Stimulated activated CD4-positive, alpha-beta T cell treated with anti-CD3 and anti-CD28 coated beads, Interleukin-15, amount 100 ng/mL, for 48 hours (primary cell): ENCODE results near the gene ST6GALNAC2.
"Not testable (repeated sequence)": the region's sequence is repeated elsewhere in the genome, so short reads cannot be mapped to it uniquely, and the experiment has no call there.

ENCODE experiments used
- DNase-seq, 2 donors: peaks; one replicate each; pipeline ENCODE4 v3.0.0-alpha.2; 2020; ENCODE audit warnings: low read depth in 2 of 2

The ST6GALNAC2 gene

DNA sequence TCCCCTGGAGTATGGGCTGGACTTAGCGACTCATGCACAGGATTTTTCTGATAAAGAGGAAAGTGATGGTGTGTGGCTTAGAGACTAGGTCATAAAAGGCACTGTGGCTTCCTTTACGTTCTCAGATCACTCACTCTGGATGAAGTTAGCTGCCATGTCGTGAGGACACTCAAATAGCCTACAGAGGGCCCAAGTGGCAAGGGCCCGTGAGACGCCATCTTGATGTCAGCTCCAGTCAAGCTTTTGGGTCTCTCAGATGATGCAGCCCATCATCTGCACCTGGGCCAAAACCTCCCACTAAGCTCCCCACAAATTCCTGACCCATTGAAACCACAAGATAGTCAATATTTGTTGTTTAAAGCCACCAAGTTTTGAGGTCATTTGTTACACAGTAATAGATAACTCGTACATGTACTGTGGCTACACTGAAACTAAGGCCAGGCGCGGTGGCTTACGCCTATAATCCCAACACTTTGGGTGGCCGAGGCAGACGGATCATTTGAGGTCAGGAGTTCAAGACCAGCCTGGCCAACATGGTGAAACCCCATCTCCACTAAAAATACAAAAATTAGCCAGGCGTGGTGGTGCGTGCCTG is 14.7 kb downstream of the ST6GALNAC2 start:
- no peak for DNase-seq

GRCh38 chr17:76570457-76570856 is 15.2 kb downstream of the ST6GALNAC2 start:
- no peak for DNase-seq

- no peak for DNase-seq
Observed at GRCh38 chr17:76569607-76570279, 15.9 kb downstream of the ST6GALNAC2 start.

DNA sequence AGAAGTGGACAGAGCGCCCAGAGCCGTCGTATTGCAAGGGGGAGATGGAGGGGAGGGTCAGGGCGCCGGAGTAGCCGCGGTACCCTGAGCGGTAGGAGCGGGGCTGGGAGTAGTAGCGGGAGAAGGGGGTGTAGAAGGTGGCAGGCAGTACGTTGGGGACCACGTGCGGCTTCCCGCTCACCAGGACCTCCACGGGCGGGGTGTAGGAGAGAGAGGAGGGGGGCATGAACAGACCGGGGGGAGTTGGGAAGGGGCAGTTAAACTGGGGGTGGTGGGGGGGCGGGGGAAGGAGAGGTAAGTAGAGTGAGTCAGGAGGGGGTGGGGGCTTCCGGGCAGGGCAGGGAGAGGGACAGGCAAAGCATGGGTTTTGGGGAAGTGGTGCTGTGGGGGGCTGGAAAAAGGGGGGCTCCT is 16.8 kb downstream of the ST6GALNAC2 start:
- DNase-seq: no peak

GRCh38 chr17:76567634-76568432 is 17.8 kb downstream of the ST6GALNAC2 start:
- no peak for DNase-seq

GRCh38 chr17:76566988-76567431 is 18.6 kb downstream of the ST6GALNAC2 start:
- DNase-seq: no peak

- DNase-seq: no peak
Observed at GRCh38 chr17:76566613-76566943, 19.1 kb downstream of the ST6GALNAC2 start.

GRCh38 chr17:76565728-76566612 is 19.7 kb downstream of the ST6GALNAC2 start:
- DNase-seq: no peak

GRCh38 chr17:76564991-76565727 is 20.5 kb downstream of the ST6GALNAC2 start:
- DNase-seq: not testable (repeated sequence)

- not testable (repeated sequence) for DNase-seq
Observed at GRCh38 chr17:76563359-76563758, 22.3 kb downstream of the ST6GALNAC2 start.

DNA sequence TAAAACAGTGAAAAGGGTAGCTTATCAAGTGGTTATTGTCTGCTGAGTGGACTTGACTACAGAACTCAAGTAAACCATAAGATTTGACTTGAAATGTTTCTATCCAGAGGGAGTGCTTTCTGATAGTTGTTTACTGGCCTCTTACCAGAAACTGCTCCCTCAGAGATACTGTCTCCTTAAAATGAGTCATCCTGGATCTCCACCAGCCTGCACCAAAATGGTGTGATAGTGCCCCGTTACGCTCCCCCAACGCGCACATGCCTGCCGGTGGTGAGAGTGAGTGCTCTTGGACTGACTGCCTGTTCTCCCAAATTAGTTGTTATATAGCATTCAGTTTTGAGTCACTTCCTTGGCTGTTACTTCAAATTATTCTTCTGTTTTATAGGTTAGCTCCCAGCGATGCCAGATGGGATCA is 22.9 kb downstream of the ST6GALNAC2 start:
- DNase-seq: no peak

DNA sequence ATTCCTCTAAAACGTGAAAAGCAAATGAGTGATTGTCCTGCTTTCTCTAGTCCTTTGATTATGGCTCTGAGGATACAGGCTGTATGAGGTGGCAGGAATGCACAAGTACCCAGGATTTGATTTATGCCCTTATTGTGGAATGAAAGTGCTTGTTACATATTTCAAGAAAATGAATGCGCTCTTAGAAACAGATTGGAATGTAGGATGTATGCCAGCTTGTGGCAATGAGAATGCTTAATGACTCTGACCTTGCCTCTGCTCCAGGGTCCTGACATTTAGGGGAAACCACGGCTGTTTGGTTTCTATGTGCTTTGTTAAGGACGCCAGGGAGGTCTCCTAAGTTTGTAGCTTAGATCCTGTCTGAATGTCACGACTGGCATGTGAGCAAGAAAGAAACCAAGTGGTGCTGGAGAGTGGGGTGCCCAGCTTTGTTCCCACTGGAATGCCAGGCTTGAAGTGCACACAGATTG is 23.8 kb downstream of the ST6GALNAC2 start:
- DNase-seq: no peak

- no peak for DNase-seq
Observed at GRCh38 chr17:76561332-76561731, 24.3 kb downstream of the ST6GALNAC2 start.

DNA sequence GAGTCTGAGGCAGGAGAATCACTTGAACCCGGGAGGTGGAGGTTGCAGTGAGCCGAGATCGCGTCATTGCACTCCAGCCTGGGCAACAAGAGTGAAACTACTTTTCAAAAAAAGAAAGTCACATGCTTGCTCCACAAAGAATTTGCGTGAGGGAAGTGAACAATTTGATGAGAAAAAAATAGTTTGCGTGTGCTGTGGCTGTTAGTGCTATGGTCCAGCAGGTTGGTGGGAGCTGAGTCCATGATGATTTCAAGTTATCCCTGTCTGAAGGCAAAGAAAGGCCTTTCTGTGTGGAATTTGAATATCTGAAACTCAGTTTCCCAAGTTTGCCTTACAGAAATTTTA is 24.8 kb downstream of the ST6GALNAC2 start:
- no peak for DNase-seq

DNA sequence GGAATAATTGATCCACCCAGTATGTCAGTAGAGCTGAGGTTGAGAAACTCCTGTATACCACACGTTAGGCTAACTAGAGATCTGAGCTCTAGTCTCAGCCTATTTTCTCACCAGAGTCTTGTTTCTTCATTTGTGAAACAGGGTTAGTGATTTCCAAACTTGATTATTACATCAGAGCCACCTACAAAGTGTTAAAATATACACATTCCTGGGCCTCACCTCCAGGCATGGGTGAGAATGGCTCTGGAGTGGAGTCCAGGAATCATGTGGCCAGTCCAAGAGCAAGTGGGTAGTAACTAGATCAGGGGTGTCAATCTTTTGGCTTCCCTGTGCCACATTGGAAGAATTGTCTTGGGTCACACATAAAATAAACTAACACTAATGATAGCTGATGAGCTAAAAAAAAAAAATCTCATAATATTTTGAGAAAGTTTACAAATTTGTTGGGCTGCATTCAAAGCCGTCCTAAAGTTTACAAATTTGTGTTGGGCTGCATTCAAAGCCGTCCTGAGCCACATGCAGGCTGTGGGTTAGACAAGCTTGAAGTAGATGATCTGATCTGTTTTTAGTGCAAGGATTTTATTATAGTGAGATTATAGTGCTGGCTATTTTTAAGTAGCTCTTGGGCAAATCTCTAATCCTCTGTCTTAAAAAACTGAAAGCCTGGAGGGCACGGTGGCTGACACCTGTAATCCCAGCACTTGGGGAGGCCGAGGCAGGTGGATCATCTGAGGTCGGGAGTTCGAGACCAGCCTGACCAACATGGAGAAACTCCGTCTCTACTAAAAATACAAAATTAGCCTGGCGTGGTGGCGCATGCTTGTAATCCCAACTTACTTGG is 25.4 kb downstream of the ST6GALNAC2 start:
- no peak for DNase-seq

GRCh38 chr17:76559460-76559859 is 26.2 kb downstream of the ST6GALNAC2 start:
- DNase-seq: not testable (repeated sequence)

- no peak for DNase-seq
Observed at GRCh38 chr17:76558198-76559095, 27.2 kb downstream of the ST6GALNAC2 start.

DNA sequence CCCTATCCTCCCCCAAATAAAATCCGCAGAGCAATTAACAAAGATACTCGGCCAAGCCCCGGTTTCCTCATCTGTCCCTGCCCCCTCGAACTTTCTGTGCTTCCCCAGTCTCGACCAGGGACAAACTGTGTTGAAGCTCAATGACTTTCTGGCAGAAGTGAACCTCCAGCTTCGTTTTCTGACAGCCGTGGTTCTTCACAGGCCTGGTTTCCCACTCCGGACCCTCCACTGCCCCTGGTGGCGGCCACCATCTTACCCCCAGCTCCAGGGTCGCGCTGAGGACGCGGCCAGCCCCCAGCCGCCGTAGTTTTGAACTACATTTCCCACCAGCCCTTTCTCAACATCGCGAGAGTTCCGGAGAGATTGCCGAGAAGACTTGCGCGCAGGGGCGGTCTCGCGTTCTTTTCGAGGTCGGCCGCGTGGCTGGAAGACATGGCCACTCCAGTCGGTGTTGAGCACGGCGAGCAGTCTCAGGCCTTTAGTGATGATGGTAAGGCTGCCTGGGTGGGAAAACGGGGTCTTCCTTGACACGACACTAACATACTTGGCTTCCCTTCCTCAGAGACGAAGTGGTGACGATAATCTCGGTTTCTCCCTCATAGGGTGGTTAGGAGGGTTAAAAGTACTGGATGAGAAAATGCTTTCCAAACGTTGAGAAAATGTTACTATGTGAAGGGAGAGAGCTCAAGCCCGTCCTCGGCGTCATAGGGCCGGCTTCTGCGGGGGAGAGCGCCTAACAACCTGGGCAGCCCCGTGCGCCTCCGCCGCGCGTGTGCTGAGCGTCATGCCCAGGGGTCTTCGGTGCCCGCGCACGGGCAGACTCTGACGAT is 28.1 kb downstream of the ST6GALNAC2 start:
- peak; percentile 92 to 93 for DNase-seq
